Globus pallidus (tissue), 1 donor: ENCODE data around the gene ISOC2.

ENCODE experiments used
- DNase-seq: peaks from one replicate; pipeline ENCODE4 v3.0.0-alpha.2; 2015; ENCODE audit warnings: low spot score

ISOC2 gene

DNA sequence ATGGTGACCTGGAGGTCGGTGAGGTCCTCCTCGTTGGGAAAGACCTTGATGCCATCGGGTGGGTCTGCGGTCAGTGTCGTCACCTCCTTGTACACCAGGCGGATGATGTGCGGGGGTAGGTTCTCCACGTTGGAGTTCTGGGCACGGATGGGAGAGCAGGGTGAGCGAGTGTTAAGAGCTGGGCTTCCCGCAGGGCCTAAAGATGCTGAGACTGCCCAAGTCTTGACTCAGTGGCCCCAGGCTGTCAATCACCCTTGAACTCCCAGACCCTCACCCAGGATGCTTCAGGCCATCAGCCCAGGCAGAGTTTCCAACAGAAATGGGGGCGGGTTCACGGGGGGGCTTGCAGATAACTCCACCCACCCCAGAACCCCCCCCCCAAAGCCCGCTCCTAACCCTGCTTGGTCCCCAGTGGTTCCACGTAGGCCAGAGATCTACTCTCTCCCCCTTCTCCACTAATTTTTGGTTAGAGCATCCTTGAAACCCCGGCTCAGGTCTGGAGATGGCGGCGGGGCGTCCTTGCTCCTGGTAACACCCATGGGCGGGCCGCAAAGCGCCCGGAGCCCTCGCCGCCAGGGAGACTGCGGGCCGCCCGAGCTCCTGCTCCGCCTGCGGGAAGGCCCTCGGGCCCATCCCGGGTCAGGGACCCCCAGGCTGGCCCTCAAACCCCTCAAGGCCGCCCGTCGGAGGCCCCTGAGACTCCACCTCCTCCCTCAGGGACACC, 54.5 kb downstream of the ISOC2 start:
- no peak for DNase-seq

GRCh38 chr19:55406091-55406825, 55.2 kb downstream of the ISOC2 start:
- no peak for DNase-seq

- no peak for DNase-seq
These were observed 55.8 kb downstream of the ISOC2 start for GRCh38 chr19:55405638-55406037.
